ENCODE results near the gene PCDHA11. TPM values are rescaled to one million over a fixed set of nuclear protein-coding genes. Genes with fewer than 3 reads are reported as not detected.

PCDHA11 gene
- total and polyA plus RNA-seq, 4 experiments from 2014 or later, result not detected

DNA sequence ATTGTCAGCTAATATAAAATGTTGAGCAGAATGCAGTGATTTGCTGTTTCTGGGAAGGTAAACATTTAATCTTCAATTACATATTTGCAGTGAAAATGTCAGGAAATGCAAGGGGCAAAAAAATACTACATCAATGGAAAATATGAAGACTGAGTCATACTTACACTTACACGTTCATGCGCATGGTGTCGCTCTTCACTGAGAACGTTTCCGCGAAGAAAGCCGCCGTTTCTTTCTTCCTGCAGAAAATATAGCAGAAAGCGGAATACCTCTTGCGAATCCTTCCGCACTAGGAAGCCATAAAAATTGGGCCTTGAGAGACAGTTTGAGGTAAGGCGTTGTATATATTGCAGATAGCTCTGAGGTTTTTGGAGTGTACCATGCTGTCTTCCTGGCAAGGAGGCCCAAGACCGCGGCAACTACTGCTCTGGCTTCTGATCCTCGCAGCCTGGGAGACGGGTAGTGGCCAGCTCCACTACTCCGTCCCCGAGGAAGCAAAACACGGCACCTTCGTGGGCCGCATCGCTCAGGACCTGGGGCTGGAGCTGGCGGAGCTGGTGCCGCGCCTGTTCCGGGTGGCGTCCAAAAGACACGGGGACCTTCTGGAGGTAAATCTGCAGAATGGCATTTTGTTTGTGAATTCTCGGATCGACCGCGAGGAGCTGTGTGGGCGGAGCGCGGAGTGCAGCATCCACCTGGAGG is 13.3 kb downstream of the PCDHA11 start, which contains the start of gene PCDHA13:
TSS of gene PCDHA13 (plus strand) at position 236 of the 702 bp plus-strand sequence. CDS start at position 381, 145 bp downstream.
- Histone ChIP-seq H3K4me1 (ENCODE audit: insufficient read depth, low read length) (no peaks in the 10 kb centered on the region), H3K4me3 (ENCODE audit: low read length in 2 of 2) (no peak within 1 kb of the TSS), H3K27me3 (ENCODE audit: insufficient read depth, low read length) (no peaks in the 10 kb centered on the region), H3K27ac (ENCODE audit: low read depth, low read length) (no peak within 1 kb of the TSS), H3K9me3 (ENCODE audit: control insufficient read depth in 1 of 2, low read length in 2 of 2) (no peaks in the 10 kb centered on the region), H3K36me3 (ENCODE audit: insufficient read depth, low read length) (no peaks in the 10 kb centered on the region)
- no peaks in the 10 kb centered on the region for H3K4me1 Mint-ChIP-seq
- H3K27ac Mint-ChIP-seq, result no peak within 1 kb of the TSS
- ChIA-PET POLR2A (ENCODE audit: partially characterized antibody) (no interaction called here), CTCF (ENCODE audit: partially characterized antibody) (no interaction called here)
- no peak for DNase-seq
- H3K36me3 Mint-ChIP-seq, result peaks cover 0 to 2% of the 10 kb centered on the region in 2 donors
- intact Hi-C loops (cut with micrococcal nuclease), result no loop called here
- peak within 1 kb of the TSS in 1 of 8 donors; percentile 5 for H3K4me3 Mint-ChIP-seq
- H3K27me3 Mint-ChIP-seq, result peaks cover 16 to 17% of the 10 kb centered on the region in 2 donors
- H3K9me3 Mint-ChIP-seq, result peaks cover 0 to 58% (median 40%) of the 10 kb centered on the region in 8 donors

DNA sequence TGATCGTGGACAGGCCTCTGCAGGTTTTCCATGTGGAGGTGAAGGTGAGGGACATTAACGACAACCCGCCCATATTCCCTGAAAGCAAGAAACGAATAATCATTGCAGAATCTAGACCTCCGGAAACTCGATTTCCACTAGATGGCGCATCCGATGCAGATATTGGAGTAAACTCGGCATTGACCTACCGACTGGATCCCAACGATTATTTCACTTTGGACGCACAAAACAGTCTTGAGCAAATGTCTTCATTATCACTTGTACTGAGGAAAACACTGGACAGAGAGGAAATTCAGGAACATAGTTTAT is 13.8 kb downstream of the PCDHA11 start:
- no peak for DNase-seq
- no peak overlapping the region for H3K27ac Mint-ChIP-seq
- H3K27me3 Mint-ChIP-seq, result peaks cover 16 to 19% of the 10 kb centered on the region in 2 donors
- peaks cover 0 to 61% (median 41%) of the 10 kb centered on the region in 8 donors for H3K9me3 Mint-ChIP-seq
- Histone ChIP-seq H3K27ac (ENCODE audit: low read depth, low read length) (no peak overlapping the region), H3K4me1 (ENCODE audit: insufficient read depth, low read length) (no peaks in the 10 kb centered on the region), H3K9me3 (ENCODE audit: control insufficient read depth in 1 of 2, low read length in 2 of 2) (no peaks in the 10 kb centered on the region), H3K27me3 (ENCODE audit: insufficient read depth, low read length) (no peaks in the 10 kb centered on the region), H3K4me3 (ENCODE audit: low read length in 2 of 2) (no peak overlapping the region), H3K36me3 (ENCODE audit: insufficient read depth, low read length) (no peaks in the 10 kb centered on the region)
- ChIA-PET POLR2A (ENCODE audit: partially characterized antibody) (no interaction called here), CTCF (ENCODE audit: partially characterized antibody) (no interaction called here)
- H3K4me3 Mint-ChIP-seq, result peak overlapping the region in 1 of 8 donors; percentile 5
- intact Hi-C loops (cut with micrococcal nuclease), result no loop called here
- H3K36me3 Mint-ChIP-seq, result peaks cover 0 to 2% of the 10 kb centered on the region in 2 donors
- H3K4me1 Mint-ChIP-seq, result no peaks in the 10 kb centered on the region

DNA sequence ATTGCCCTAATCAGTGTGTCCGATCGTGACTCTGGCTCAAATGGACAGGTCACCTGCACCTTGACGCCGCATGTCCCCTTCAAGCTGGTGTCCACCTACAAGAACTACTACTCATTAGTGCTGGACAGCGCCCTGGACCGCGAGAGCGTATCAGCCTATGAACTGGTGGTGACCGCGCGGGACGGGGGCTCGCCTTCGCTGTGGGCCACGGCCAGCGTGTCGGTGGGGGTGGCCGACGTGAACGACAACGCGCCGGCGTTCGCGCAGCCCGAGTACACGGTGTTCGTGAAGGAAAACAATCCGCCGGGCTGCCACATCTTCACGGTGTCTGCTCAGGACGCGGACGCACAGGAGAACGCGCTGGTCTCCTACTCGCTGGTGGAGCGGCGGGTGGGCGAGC is 14.6 kb downstream of the PCDHA11 start:
- H3K36me3 Mint-ChIP-seq, result peaks cover 0 to 2% of the 10 kb centered on the region in 2 donors

DNA sequence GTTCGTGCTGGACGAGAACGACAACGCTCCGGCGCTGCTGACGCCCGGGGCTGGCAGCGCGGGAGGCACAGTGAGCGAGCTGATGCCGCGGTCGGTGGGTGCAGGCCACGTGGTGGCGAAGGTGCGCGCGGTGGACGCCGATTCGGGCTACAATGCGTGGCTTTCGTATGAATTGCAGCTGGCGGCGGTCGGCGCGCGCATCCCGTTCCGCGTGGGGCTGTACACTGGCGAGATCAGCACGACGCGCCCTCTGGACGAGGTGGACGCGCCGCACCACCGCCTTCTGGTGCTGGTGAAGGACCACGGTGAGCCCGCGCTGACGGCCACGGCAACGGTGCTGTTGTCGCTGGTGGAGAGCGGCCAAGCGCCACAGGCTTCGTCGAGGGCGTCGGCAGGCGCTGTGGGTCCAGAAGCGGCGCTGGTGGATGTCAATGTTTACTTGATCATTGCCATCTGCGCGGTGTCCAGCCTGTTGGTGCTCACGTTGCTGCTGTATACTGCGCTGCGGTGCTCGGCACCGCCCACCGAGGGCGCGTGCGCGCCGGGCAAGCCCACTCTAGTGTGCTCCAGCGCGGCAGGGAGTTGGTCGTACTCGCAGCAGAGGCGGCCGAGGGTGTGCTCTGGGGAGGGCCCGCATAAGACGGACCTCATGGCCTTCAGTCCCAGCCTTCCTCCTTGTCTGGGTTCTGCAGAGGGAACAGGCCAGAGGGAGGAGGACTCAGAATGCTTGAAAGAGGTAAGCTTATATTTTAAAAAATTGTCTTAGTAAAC is 15.4 kb downstream of the PCDHA11 start:
- H3K27ac ChIP-seq (ENCODE audit: low read depth, low read length), result no peak overlapping the region
- intact Hi-C loops (cut with micrococcal nuclease), result no loop called here
- Mint-ChIP-seq H3K4me3 (no peak overlapping the region), H3K27ac (no peak overlapping the region), H3K36me3 (peaks cover 0 to 2% of the 10 kb centered on the region in 2 donors), H3K4me1 (no peaks in the 10 kb centered on the region), H3K9me3 (peaks cover 0 to 56% (median 37%) of the 10 kb centered on the region in 8 donors), H3K27me3 (peaks cover 13 to 19% of the 10 kb centered on the region in 2 donors)
- no peaks in the 10 kb centered on the region for H3K36me3 ChIP-seq (ENCODE audit: insufficient read depth, low read length)
- CTCF ChIA-PET (ENCODE audit: partially characterized antibody), result no interaction called here
- no peaks in the 10 kb centered on the region for H3K27me3 ChIP-seq (ENCODE audit: insufficient read depth, low read length)
- POLR2A ChIA-PET (ENCODE audit: partially characterized antibody), result no interaction called here
- DNase-seq, result no peak
- no peaks in the 10 kb centered on the region for H3K4me1 ChIP-seq (ENCODE audit: insufficient read depth, low read length)
- no peaks in the 10 kb centered on the region for H3K9me3 ChIP-seq (ENCODE audit: control insufficient read depth in 1 of 2, low read length in 2 of 2)
- no peak overlapping the region for H3K4me3 ChIP-seq (ENCODE audit: low read length in 2 of 2)

More for the DNA sequence above, 14.6 kb downstream of the PCDHA11 start:
- Histone ChIP-seq H3K27ac (ENCODE audit: low read depth, low read length) (no peak overlapping the region), H3K4me3 (ENCODE audit: low read length in 2 of 2) (no peak overlapping the region), H3K27me3 (ENCODE audit: insufficient read depth, low read length) (no peaks in the 10 kb centered on the region), H3K9me3 (ENCODE audit: control insufficient read depth in 1 of 2, low read length in 2 of 2) (no peaks in the 10 kb centered on the region), H3K36me3 (ENCODE audit: insufficient read depth, low read length) (no peaks in the 10 kb centered on the region), H3K4me1 (ENCODE audit: insufficient read depth, low read length) (no peaks in the 10 kb centered on the region)
- Mint-ChIP-seq H3K4me3 (no peak overlapping the region), H3K9me3 (peaks cover 0 to 61% (median 40%) of the 10 kb centered on the region in 8 donors), H3K27me3 (peaks cover 16 to 19% of the 10 kb centered on the region in 2 donors), H3K4me1 (no peaks in the 10 kb centered on the region), H3K27ac (peak overlapping the region in 1 of 7 donors; percentile 8)
- no peak for DNase-seq
- ChIA-PET POLR2A (ENCODE audit: partially characterized antibody) (no interaction called here), CTCF (ENCODE audit: partially characterized antibody) (no interaction called here)
- intact Hi-C loops (cut with micrococcal nuclease), result no loop called here

DNA sequence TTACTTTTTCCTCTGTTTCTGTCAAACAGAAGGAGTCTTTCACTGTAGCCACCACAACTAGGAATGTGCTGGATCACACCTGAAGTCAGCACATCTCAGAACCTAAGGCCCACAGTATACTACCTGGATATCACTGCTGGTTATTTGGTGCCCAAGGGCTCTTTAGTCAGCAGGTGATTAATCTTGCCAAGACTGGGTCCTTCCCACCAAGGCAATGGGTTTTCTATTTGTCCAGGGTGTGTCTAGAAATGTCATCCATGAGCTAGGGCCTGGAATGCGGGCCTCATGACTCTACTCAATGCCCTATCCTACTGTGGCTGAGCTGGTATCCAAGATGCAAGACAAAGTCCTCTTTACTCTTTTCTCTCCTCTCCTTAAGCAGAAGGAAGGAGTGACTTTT is 47.6 kb downstream of the PCDHA11 start:
- CTCF ChIA-PET (ENCODE audit: partially characterized antibody), result no interaction called here
- intact Hi-C loops (cut with micrococcal nuclease), result no loop called here
- H3K4me3 ChIP-seq (ENCODE audit: low read length in 2 of 2), result no peak overlapping the region

More for the DNA sequence above, 47.6 kb downstream of the PCDHA11 start:
- Mint-ChIP-seq H3K4me1 (no peaks in the 10 kb centered on the region), H3K36me3 (no peaks in the 10 kb centered on the region), H3K27ac (no peak overlapping the region), H3K9me3 (peaks cover 2 to 21% (median 8%) of the 10 kb centered on the region in 8 donors), H3K27me3 (peaks cover 2 to 4% of the 10 kb centered on the region in 2 donors), H3K4me3 (no peak overlapping the region)
- H3K4me1 ChIP-seq (ENCODE audit: insufficient read depth, low read length), result no peaks in the 10 kb centered on the region
- no peaks in the 10 kb centered on the region for H3K27me3 ChIP-seq (ENCODE audit: insufficient read depth, low read length)
- H3K36me3 ChIP-seq (ENCODE audit: insufficient read depth, low read length), result no peaks in the 10 kb centered on the region
- H3K9me3 ChIP-seq (ENCODE audit: control insufficient read depth in 1 of 2, low read length in 2 of 2), result no peaks in the 10 kb centered on the region
- POLR2A ChIA-PET (ENCODE audit: partially characterized antibody), result no interaction called here
- no peak for DNase-seq
- H3K27ac ChIP-seq (ENCODE audit: low read depth, low read length), result no peak overlapping the region

Other genes with a start within 250 kb of the PCDHA11 start
- 1 to 10 TPM; 4.9 to 5.2 TPM for gene CD14, start 235.8 kb upstream of the PCDHA11 start, total RNA-seq
- gene CD14, start 235.8 kb upstream of the PCDHA11 start, polyA plus RNA-seq, result 1 to 10 TPM; 2.7 to 3.2 TPM
- gene TMCO6, start 229.5 kb upstream of the PCDHA11 start, total RNA-seq, result 10 to 100 TPM; 50.0 to 56.3 TPM
- 10 to 100 TPM; 15.7 to 18.3 TPM for gene TMCO6, start 229.5 kb upstream of the PCDHA11 start, polyA plus RNA-seq
- 10 to 100 TPM; 38.0 TPM for gene NDUFA2, start 221.3 kb upstream of the PCDHA11 start, total RNA-seq
- 100 to 1,000 TPM; 132 to 135 TPM for gene NDUFA2, start 221.3 kb upstream of the PCDHA11 start, polyA plus RNA-seq
- 100 to 1,000 TPM; 178 to 185 TPM for gene IK, start 221.1 kb upstream of the PCDHA11 start, total RNA-seq
- gene IK, start 221.1 kb upstream of the PCDHA11 start, polyA plus RNA-seq, result 100 to 1,000 TPM; 147 to 205 TPM
- 10 to 100 TPM; 47.1 to 49.6 TPM for gene WDR55, start 204.1 kb upstream of the PCDHA11 start, total RNA-seq
- 10 to 100 TPM; 12.4 to 19.5 TPM for gene WDR55, start 204.1 kb upstream of the PCDHA11 start, polyA plus RNA-seq
- 1 to 10 TPM; 4.0 to 5.0 TPM for gene DND1, start 195.4 kb upstream of the PCDHA11 start, total RNA-seq
- not detected for gene DND1, start 195.4 kb upstream of the PCDHA11 start, polyA plus RNA-seq
- 10 to 100 TPM; 60.7 to 63.5 TPM for gene HARS1, start 177.6 kb upstream of the PCDHA11 start, total RNA-seq
- 10 to 100 TPM; 70.8 to 72.9 TPM for gene HARS1, start 177.6 kb upstream of the PCDHA11 start, polyA plus RNA-seq
- gene HARS2, start 177.5 kb upstream of the PCDHA11 start, total RNA-seq, result 10 to 100 TPM; 61.6 to 67.5 TPM
- gene HARS2, start 177.5 kb upstream of the PCDHA11 start, polyA plus RNA-seq, result 10 to 100 TPM; 17.8 to 26.5 TPM
- gene ZMAT2, start 168.5 kb upstream of the PCDHA11 start, total RNA-seq, result 10 to 100 TPM; 56.3 to 57.4 TPM
- 10 to 100 TPM; 65.9 to 76.5 TPM for gene ZMAT2, start 168.5 kb upstream of the PCDHA11 start, polyA plus RNA-seq
- gene PCDHA1, start 82.8 kb upstream of the PCDHA11 start, total RNA-seq, result not detected
- not detected for gene PCDHA1, start 82.8 kb upstream of the PCDHA11 start, polyA plus RNA-seq
- gene PCDHA2, start 74.1 kb upstream of the PCDHA11 start, total RNA-seq, result not detected
- gene PCDHA2, start 74.1 kb upstream of the PCDHA11 start, polyA plus RNA-seq, result not detected
- gene PCDHA3, start 67.9 kb upstream of the PCDHA11 start, total RNA-seq, result not detected
- gene PCDHA3, start 67.9 kb upstream of the PCDHA11 start, polyA plus RNA-seq, result not detected
- gene PCDHA4, start 61.9 kb upstream of the PCDHA11 start, total RNA-seq, result not detected
- gene PCDHA4, start 61.9 kb upstream of the PCDHA11 start, polyA plus RNA-seq, result not detected
- not detected for gene PCDHA5, start 47.3 kb upstream of the PCDHA11 start, total RNA-seq
- not detected for gene PCDHA5, start 47.3 kb upstream of the PCDHA11 start, polyA plus RNA-seq
- not detected for gene PCDHA6, start 41.0 kb upstream of the PCDHA11 start, total RNA-seq
- not detected for gene PCDHA6, start 41.0 kb upstream of the PCDHA11 start, polyA plus RNA-seq
- not detected for gene PCDHA7, start 34.7 kb upstream of the PCDHA11 start, total RNA-seq
- not detected for gene PCDHA7, start 34.7 kb upstream of the PCDHA11 start, polyA plus RNA-seq
- gene PCDHA8, start 27.8 kb upstream of the PCDHA11 start, total RNA-seq, result not detected
- gene PCDHA8, start 27.8 kb upstream of the PCDHA11 start, polyA plus RNA-seq, result not detected
- not detected for gene PCDHA9, start 20.6 kb upstream of the PCDHA11 start, total RNA-seq
- not detected for gene PCDHA9, start 20.6 kb upstream of the PCDHA11 start, polyA plus RNA-seq
- gene PCDHA10, start 13.1 kb upstream of the PCDHA11 start, total RNA-seq, result not detected
- not detected for gene PCDHA10, start 13.1 kb upstream of the PCDHA11 start, polyA plus RNA-seq
- gene PCDHA12, start 6.4 kb downstream of the PCDHA11 start, total RNA-seq, result not detected
- gene PCDHA12, start 6.4 kb downstream of the PCDHA11 start, polyA plus RNA-seq, result not detected
- gene PCDHA13, start 13.2 kb downstream of the PCDHA11 start, total RNA-seq, result not detected
- not detected for gene PCDHA13, start 13.2 kb downstream of the PCDHA11 start, polyA plus RNA-seq
- gene PCDHAC1, start 57.3 kb downstream of the PCDHA11 start, total RNA-seq, result not detected
- not detected for gene PCDHAC1, start 57.3 kb downstream of the PCDHA11 start, polyA plus RNA-seq
- not detected for gene PCDHAC2, start 97.5 kb downstream of the PCDHA11 start, total RNA-seq
- gene PCDHAC2, start 97.5 kb downstream of the PCDHA11 start, polyA plus RNA-seq, result not detected
- not detected for gene PCDHB1, start 182.4 kb downstream of the PCDHA11 start, total RNA-seq
- gene PCDHB1, start 182.4 kb downstream of the PCDHA11 start, polyA plus RNA-seq, result not detected
- 1 to 10 TPM in 1 of 2 experiments, under 1 TPM in 1; 0.28 to 1.3 TPM for gene PCDHB2, start 225.7 kb downstream of the PCDHA11 start, total RNA-seq
- under 1 TPM in 1 of 2 donors, not detected in 1; 0.08 TPM for gene PCDHB2, start 225.7 kb downstream of the PCDHA11 start, polyA plus RNA-seq
- not detected for gene PCDHB3, start 231.5 kb downstream of the PCDHA11 start, total RNA-seq
- gene PCDHB3, start 231.5 kb downstream of the PCDHA11 start, polyA plus RNA-seq, result not detected

Measured in CD4-positive, alpha-beta memory T cell (primary cell).